ENCODE data around the gene TTBK2. TPM values are rescaled to one million over a fixed set of nuclear protein-coding genes. Genes with fewer than 3 reads are reported as not detected.

TTBK2 gene
- total RNA-seq, 1 donor from 2014 or later, result 23.3 TPM

GRCh38 chr15:42732095-42732827 is 188.3 kb downstream of the TTBK2 start:
- no peak overlapping the region for H3K27ac ChIP-seq (replicated peaks)
- DNase-seq, result no peak
- TF ChIP-seq CTCF (IDR thresholded peaks at IDR 0.05; ENCODE audit: borderline replicate concordance), result no peak
- peaks cover 82% of the 10 kb centered on the region for H3K36me3 ChIP-seq
- no peak overlapping the region for H3K4me3 ChIP-seq
- peaks cover 23% of the 10 kb centered on the region for H3K4me1 ChIP-seq
- intact Hi-C loops (cut with micrococcal nuclease), result no loop called here
- no peaks in the 10 kb centered on the region for H3K9me3 ChIP-seq (replicated peaks)
- H3K27me3 ChIP-seq (ENCODE audit: low read depth), result no peaks in the 10 kb centered on the region

GRCh38 chr15:42731461-42731860 is 189.1 kb downstream of the TTBK2 start:
- intact Hi-C loops (cut with micrococcal nuclease), result no loop called here
- no peaks in the 10 kb centered on the region for H3K27me3 ChIP-seq (ENCODE audit: low read depth)
- peaks cover 17% of the 10 kb centered on the region for H3K4me1 ChIP-seq
- no peaks in the 10 kb centered on the region for H3K9me3 ChIP-seq (replicated peaks)
- TF ChIP-seq CTCF (IDR thresholded peaks at IDR 0.05; ENCODE audit: borderline replicate concordance), result no peak
- no peak for DNase-seq
- no peak overlapping the region for H3K4me3 ChIP-seq
- H3K36me3 ChIP-seq, result peaks cover 90% of the 10 kb centered on the region
- H3K27ac ChIP-seq (replicated peaks), result no peak overlapping the region

- no peak overlapping the region for H3K4me3 ChIP-seq
- no peak overlapping the region for H3K27ac ChIP-seq (replicated peaks)
- H3K9me3 ChIP-seq (replicated peaks), result no peaks in the 10 kb centered on the region
- peaks cover 98% of the 10 kb centered on the region for H3K36me3 ChIP-seq
- intact Hi-C loops (cut with micrococcal nuclease), result no loop called here
- H3K4me1 ChIP-seq, result peaks cover 8% of the 10 kb centered on the region
- H3K27me3 ChIP-seq (ENCODE audit: low read depth), result no peaks in the 10 kb centered on the region
- no peak for DNase-seq
- TF ChIP-seq CTCF (IDR thresholded peaks at IDR 0.05; ENCODE audit: borderline replicate concordance), result no peak
Observed at GRCh38 chr15:42730536-42730935, 190.0 kb downstream of the TTBK2 start.

- TF ChIP-seq CTCF (IDR thresholded peaks at IDR 0.05; ENCODE audit: borderline replicate concordance), result no peak
- DNase-seq, result no peak
- intact Hi-C loops (cut with micrococcal nuclease), result no loop called here
- H3K4me3 ChIP-seq, result no peak overlapping the region
- peaks cover 98% of the 10 kb centered on the region for H3K36me3 ChIP-seq
- H3K9me3 ChIP-seq (replicated peaks), result no peaks in the 10 kb centered on the region
- no peaks in the 10 kb centered on the region for H3K27me3 ChIP-seq (ENCODE audit: low read depth)
- no peak overlapping the region for H3K27ac ChIP-seq (replicated peaks)
- H3K4me1 ChIP-seq, result peaks cover 4% of the 10 kb centered on the region
Observed at GRCh38 chr15:42730135-42730534, 190.4 kb downstream of the TTBK2 start.

GRCh38 chr15:42729409-42729808 is 191.2 kb downstream of the TTBK2 start:
- Histone ChIP-seq H3K36me3 (peaks cover 100% of the 10 kb centered on the region), H3K4me1 (no peaks in the 10 kb centered on the region), H3K4me3 (no peak overlapping the region), H3K27me3 (ENCODE audit: low read depth) (no peaks in the 10 kb centered on the region), H3K9me3 (replicated peaks) (no peaks in the 10 kb centered on the region), H3K27ac (replicated peaks) (no peak overlapping the region)
- TF ChIP-seq CTCF (IDR thresholded peaks at IDR 0.05; ENCODE audit: borderline replicate concordance), result no peak
- intact Hi-C loops (cut with micrococcal nuclease), result no loop called here
- no peak for DNase-seq
